ENCODE measurements around the gene MRPS15.
A peak's percentile ranks its signal among the peaks of the same experiment; 100 is the strongest.

MRPS15 gene

GRCh38 chr1:36419569-36419968 lies 44.6 kb downstream of the MRPS15 start:
- no peak for DNase-seq (ENCODE audit: low spot score)

GRCh38 chr1:36419140-36419539 lies 45.0 kb downstream of the MRPS15 start:
- no peak for DNase-seq (ENCODE audit: low spot score)

- DNase-seq (ENCODE audit: low spot score) = no peak
These were observed 46.3 kb downstream of the MRPS15 start for GRCh38 chr1:36417931-36418330.

GRCh38 chr1:36415661-36416326 lies 48.4 kb downstream of the MRPS15 start:
- DNase-seq (ENCODE audit: low spot score) = no peak

- DNase-seq (ENCODE audit: low spot score) = no peak
These were observed 49.8 kb downstream of the MRPS15 start for GRCh38 chr1:36414384-36414783.

- no peak for DNase-seq (ENCODE audit: low spot score)
These were observed 52.2 kb downstream of the MRPS15 start for GRCh38 chr1:36411674-36412648.

GRCh38 chr1:36408479-36408878 lies 55.7 kb downstream of the MRPS15 start:
- peak; percentile 75 for DNase-seq (ENCODE audit: low spot score)

- no peak for DNase-seq (ENCODE audit: low spot score)
These were observed 57.7 kb downstream of the MRPS15 start for GRCh38 chr1:36406440-36406839.

Data from GM03348 (cell line).